IgD-negative memory B cell (primary cell): ENCODE results near the gene GNPDA1. TPM values are rescaled to one million over a fixed set of nuclear protein-coding genes. Genes with fewer than 3 reads are reported as not detected.
"Not testable (repeated sequence)": the region's sequence is repeated elsewhere in the genome, so short reads cannot be mapped to it uniquely, and the experiment has no call there.

Experiments
- H3K27ac Mint-ChIP-seq, 3 donors: one replicate each; pipeline ENCODE4 v1.8.0; 2020 to 2022; ENCODE audit warnings: mild to moderate bottlenecking in 3 of 3, mixed read lengths in 3 of 3, moderate library complexity in 1 of 3
- H3K27me3 Mint-ChIP-seq: one replicate; pipeline ENCODE4 v1.8.0; 2021; ENCODE audit warnings: mixed read lengths
- H3K36me3 Mint-ChIP-seq: one replicate; pipeline ENCODE4 v1.8.0; 2020; ENCODE audit warnings: mild to moderate bottlenecking, mixed read lengths
- H3K4me1 Mint-ChIP-seq, 3 donors: one replicate each; pipeline ENCODE4 v1.8.0; 2020 to 2022; ENCODE audit warnings: mixed read lengths in 3 of 3, mild to moderate bottlenecking in 1 of 3
- H3K4me3 Mint-ChIP-seq, 4 donors: one replicate each; pipeline ENCODE4 v1.8.0; 2020 to 2022; ENCODE audit warnings: mild to moderate bottlenecking in 4 of 4, mixed read lengths in 4 of 4, moderate library complexity in 3 of 4
- H3K9me3 Mint-ChIP-seq, 3 donors: one replicate each; pipeline ENCODE4 v1.8.0; 2020 to 2021; ENCODE audit warnings: mixed read lengths in 3 of 3, mild to moderate bottlenecking in 1 of 3
- polyA plus RNA-seq: library from polyadenylated mRNA; unstranded; fragments of 300-500 nt; fragmentation: Illumina TruSeq; gene quantifications from one replicate; pipeline ENCODE4 v1.2.3, GENCODE V29; 2021

The GNPDA1 gene
- polyA plus RNA-seq, result 15.9 TPM

DNA sequence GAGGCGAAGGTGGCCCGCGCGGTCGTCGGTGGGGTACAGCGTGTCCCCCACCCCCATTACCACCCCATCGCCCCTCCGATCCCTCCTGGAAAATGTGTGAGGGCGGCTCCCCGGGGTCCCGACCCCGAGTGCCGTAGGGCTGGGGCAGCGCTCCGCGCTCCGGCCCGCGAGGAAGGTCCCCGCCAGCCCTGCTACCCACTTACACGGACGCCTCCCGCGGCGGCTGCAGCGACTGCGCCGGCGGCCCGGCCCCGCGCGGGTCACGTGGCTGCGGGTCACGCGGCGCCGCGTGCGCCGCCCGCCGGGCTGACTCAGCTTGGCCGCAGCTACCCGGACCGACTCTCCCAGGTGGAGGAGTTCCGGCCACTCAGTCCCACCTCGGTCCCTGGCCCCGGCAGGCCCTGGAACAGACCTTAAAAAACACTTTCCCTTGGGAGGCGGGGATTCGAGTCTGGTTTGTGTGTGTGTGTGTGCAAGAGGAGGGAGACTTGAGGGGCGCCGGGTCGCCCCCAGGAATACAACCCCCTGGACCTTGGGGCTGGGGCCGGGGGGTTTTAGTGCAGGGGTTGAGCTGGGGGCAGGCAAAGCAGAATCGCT is at the start of gene GNPDA1:
GNPDA1 (minus strand) TSS at position 236 of the 597 bp plus-strand sequence. CDS start 992 bp downstream, outside the sequence.
- peak within 1 kb of the TSS; percentile 47 to 88 (median 80) for H3K27ac Mint-ChIP-seq
- H3K27me3 Mint-ChIP-seq, result no peaks in the 10 kb centered on the region
- peak within 1 kb of the TSS; percentile 73 to 92 (median 86) for H3K4me3 Mint-ChIP-seq
- no peaks in the 10 kb centered on the region for H3K9me3 Mint-ChIP-seq
- H3K36me3 Mint-ChIP-seq, result peaks cover 4% of the 10 kb centered on the region
- H3K4me1 Mint-ChIP-seq, result peaks cover 7 to 27% (median 12%) of the 10 kb centered on the region in 3 donors

GRCh38 chr5:142059304-142059940 is 46.6 kb upstream of the GNPDA1 start:
- Mint-ChIP-seq H3K27ac (no peak overlapping the region), H3K4me1 (peaks cover 0 to 7% (median 2%) of the 10 kb centered on the region in 3 donors), H3K9me3 (no peaks in the 10 kb centered on the region), H3K4me3 (no peak overlapping the region), H3K27me3 (peaks cover 8% of the 10 kb centered on the region), H3K36me3 (peaks cover 2% of the 10 kb centered on the region)

GRCh38 chr5:142057697-142058056 is 44.9 kb upstream of the GNPDA1 start:
- peaks cover 2% of the 10 kb centered on the region for H3K36me3 Mint-ChIP-seq
- H3K9me3 Mint-ChIP-seq, result no peaks in the 10 kb centered on the region
- H3K27ac Mint-ChIP-seq, result no peak overlapping the region
- peaks cover 4% of the 10 kb centered on the region for H3K27me3 Mint-ChIP-seq
- H3K4me1 Mint-ChIP-seq, result no peaks in the 10 kb centered on the region
- H3K4me3 Mint-ChIP-seq, result no peak overlapping the region

GRCh38 chr5:142056816-142057696 is 44.2 kb upstream of the GNPDA1 start:
- no peak overlapping the region for H3K4me3 Mint-ChIP-seq
- H3K9me3 Mint-ChIP-seq, result no peaks in the 10 kb centered on the region
- H3K36me3 Mint-ChIP-seq, result peaks cover 2% of the 10 kb centered on the region
- H3K27me3 Mint-ChIP-seq, result peaks cover 1% of the 10 kb centered on the region
- H3K4me1 Mint-ChIP-seq, result no peaks in the 10 kb centered on the region
- H3K27ac Mint-ChIP-seq, result no peak overlapping the region

GRCh38 chr5:142055301-142055700 is 42.5 kb upstream of the GNPDA1 start:
- Mint-ChIP-seq H3K27ac (no peak overlapping the region), H3K9me3 (no peaks in the 10 kb centered on the region), H3K4me1 (no peaks in the 10 kb centered on the region), H3K27me3 (peaks cover 1% of the 10 kb centered on the region), H3K36me3 (no peaks in the 10 kb centered on the region), H3K4me3 (no peak overlapping the region)

GRCh38 chr5:142053426-142054151 is 40.8 kb upstream of the GNPDA1 start:
- Mint-ChIP-seq H3K4me1 (no peaks in the 10 kb centered on the region), H3K4me3 (no peak overlapping the region), H3K9me3 (no peaks in the 10 kb centered on the region), H3K27me3 (peaks cover 1% of the 10 kb centered on the region), H3K36me3 (no peaks in the 10 kb centered on the region), H3K27ac (no peak overlapping the region)

DNA sequence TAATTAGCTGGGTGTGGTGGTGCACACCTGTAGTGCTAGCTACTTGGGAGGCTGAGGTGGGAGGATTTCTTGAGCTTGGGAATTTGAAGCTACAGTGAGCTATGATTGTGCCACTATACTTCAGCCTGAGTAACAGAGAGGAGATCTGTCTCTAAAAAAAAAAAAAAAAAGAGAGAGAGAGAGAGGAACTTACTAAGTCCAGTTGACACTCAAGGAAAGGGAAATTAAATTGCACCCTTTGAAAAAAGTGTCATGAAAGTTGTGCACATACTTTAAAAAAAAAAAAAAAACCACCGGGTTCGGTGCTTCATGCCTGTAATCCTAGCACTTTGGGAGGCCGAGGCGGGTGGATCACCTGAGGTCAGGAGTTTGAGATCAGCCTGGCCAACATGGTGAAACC is 39.2 kb upstream of the GNPDA1 start:
- H3K27me3 Mint-ChIP-seq, H3K4me1 Mint-ChIP-seq, H3K36me3 Mint-ChIP-seq, H3K4me3 Mint-ChIP-seq, H3K27ac Mint-ChIP-seq, H3K9me3 Mint-ChIP-seq: not testable (repeated sequence)

DNA sequence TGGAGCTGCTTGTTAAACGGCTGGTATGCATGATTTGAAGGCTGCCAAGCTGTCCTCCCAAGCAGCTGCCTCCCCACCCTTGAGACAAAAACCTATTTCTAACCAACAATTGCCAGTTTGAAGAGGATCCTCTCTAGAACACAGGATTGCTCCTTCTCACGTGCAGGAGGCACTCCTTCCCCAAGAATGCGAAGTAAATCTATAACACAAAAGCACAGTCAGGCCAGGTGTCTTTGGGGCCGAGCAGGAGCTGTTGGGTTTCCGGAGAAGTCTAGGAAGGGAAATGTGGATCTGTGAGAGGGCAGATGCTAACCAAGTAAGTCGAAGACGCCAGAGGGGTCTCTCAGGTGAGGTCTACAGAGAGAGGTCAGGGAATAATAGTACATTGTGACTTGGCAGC is 35.4 kb upstream of the GNPDA1 start:
- Mint-ChIP-seq H3K36me3 (peaks cover 2% of the 10 kb centered on the region), H3K27me3 (peaks cover 7% of the 10 kb centered on the region), H3K4me3 (no peak overlapping the region), H3K9me3 (peaks cover 0 to 2% (median 0%) of the 10 kb centered on the region in 3 donors), H3K4me1 (peaks cover 0 to 2% (median 0%) of the 10 kb centered on the region in 3 donors), H3K27ac (no peak overlapping the region)

GRCh38 chr5:142046191-142046590 is 33.4 kb upstream of the GNPDA1 start:
- Mint-ChIP-seq H3K9me3 (peaks cover 0 to 2% (median 0%) of the 10 kb centered on the region in 3 donors), H3K36me3 (peaks cover 2% of the 10 kb centered on the region), H3K4me3 (no peak overlapping the region), H3K27ac (no peak overlapping the region), H3K27me3 (peaks cover 7% of the 10 kb centered on the region), H3K4me1 (peaks cover 0 to 2% (median 0%) of the 10 kb centered on the region in 3 donors)

- H3K4me3 Mint-ChIP-seq, H3K9me3 Mint-ChIP-seq, H3K36me3 Mint-ChIP-seq, H3K4me1 Mint-ChIP-seq, H3K27ac Mint-ChIP-seq, H3K27me3 Mint-ChIP-seq: not testable (repeated sequence)
Measured at GRCh38 chr5:142040881-142041280, 28.1 kb upstream of the GNPDA1 start.

GRCh38 chr5:142040285-142040684 is 27.5 kb upstream of the GNPDA1 start:
- H3K27me3 Mint-ChIP-seq, result peaks cover 5% of the 10 kb centered on the region
- H3K36me3 Mint-ChIP-seq, result no peaks in the 10 kb centered on the region
- H3K4me1 Mint-ChIP-seq, result no peaks in the 10 kb centered on the region
- no peaks in the 10 kb centered on the region for H3K9me3 Mint-ChIP-seq
- H3K27ac Mint-ChIP-seq, result no peak overlapping the region
- H3K4me3 Mint-ChIP-seq, result no peak overlapping the region

GRCh38 chr5:142038735-142039134 is 25.9 kb upstream of the GNPDA1 start:
- H3K27ac Mint-ChIP-seq, result no peak overlapping the region
- no peaks in the 10 kb centered on the region for H3K9me3 Mint-ChIP-seq
- H3K27me3 Mint-ChIP-seq, result peaks cover 1% of the 10 kb centered on the region
- peaks cover 0 to 3% (median 0%) of the 10 kb centered on the region in 3 donors for H3K4me1 Mint-ChIP-seq
- no peak overlapping the region for H3K4me3 Mint-ChIP-seq
- no peaks in the 10 kb centered on the region for H3K36me3 Mint-ChIP-seq

DNA sequence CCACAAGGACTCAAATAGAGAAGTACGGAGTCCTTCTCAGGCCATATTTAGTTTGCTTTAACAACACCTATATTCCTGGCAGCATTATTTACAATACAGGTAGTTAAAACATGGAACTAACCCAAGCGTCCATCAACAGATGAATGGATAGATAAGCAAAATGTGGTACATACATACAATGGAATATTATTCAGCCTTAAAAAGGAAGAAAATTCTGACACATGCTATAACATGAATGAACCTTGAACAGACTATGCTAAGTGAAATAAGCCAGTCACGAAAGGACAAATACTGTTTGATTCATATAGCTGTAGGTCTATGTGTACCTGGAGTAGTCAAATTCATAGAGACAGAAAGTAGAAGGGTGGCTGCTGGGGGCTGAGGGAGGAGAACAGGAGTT is 24.8 kb upstream of the GNPDA1 start:
- H3K36me3 Mint-ChIP-seq, H3K9me3 Mint-ChIP-seq, H3K4me1 Mint-ChIP-seq, H3K4me3 Mint-ChIP-seq, H3K27me3 Mint-ChIP-seq, H3K27ac Mint-ChIP-seq: not testable (repeated sequence)

DNA sequence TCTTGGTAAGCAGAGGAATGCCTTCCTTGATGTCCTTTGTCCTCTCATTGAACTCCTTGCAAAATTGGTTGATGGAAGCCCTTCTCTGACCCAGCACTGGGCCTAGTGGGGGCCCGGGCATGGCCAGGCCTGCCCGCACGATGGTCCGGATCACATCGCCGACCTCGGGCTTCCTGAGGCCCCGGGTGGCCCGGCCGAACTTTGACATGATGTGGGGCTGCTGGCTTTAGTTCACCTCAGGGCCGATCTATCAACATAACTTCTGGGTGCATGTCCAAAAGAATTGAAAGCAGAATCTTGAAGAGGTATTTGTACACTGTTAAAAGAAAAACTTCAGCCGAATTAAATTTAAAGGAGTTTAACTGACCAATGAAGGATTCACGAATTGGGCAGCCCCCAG is 24.1 kb upstream of the GNPDA1 start:
- Mint-ChIP-seq H3K27me3 (peaks cover 1% of the 10 kb centered on the region), H3K36me3 (no peaks in the 10 kb centered on the region), H3K4me3 (no peak overlapping the region), H3K9me3 (no peaks in the 10 kb centered on the region), H3K27ac (no peak overlapping the region), H3K4me1 (peaks cover 0 to 3% (median 0%) of the 10 kb centered on the region in 3 donors)

DNA sequence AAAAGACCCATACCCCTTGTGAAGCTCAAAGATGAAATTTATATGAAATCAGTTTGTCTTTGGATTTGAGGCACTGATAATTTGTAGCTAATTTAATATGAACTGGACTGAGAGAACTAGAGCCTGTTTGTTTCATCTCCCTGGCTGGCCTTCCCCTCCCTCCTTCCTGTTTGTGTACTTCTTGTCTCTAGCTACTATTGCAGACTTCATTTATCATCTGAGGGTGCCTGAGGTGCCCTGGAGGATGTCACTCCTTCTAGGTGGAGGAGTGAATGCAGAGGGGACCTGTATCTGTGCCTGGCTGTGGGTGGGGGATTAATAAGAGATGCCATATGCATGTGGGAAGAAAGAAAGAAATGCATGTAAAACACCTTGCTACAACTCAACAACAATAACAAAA is 22.2 kb upstream of the GNPDA1 start:
- Mint-ChIP-seq H3K9me3 (no peaks in the 10 kb centered on the region), H3K27ac (no peak overlapping the region), H3K36me3 (no peaks in the 10 kb centered on the region), H3K27me3 (peaks cover 2% of the 10 kb centered on the region), H3K4me1 (peaks cover 0 to 3% (median 0%) of the 10 kb centered on the region in 3 donors), H3K4me3 (no peak overlapping the region)
